Sigmoid colon (tissue), 4 donors: ENCODE results near the gene KMT2B.

Source experiments
- CTCF ChIP-seq, 4 experiments: fragments of 450-650 bp in 3 of 4; fragments of 200-600 bp in 1 of 4; IDR thresholded peaks; one replicate each; pipeline ENCODE4 v1.5.1; 2016 to 2019; ENCODE audit warnings: antibody characterized with exemption in 4 of 4, mild to moderate bottlenecking in 3 of 4, moderate library complexity in 2 of 4
- POLR2A ChIP-seq, 2 donors: fragments of 450-650 bp; IDR thresholded peaks; one replicate each; pipeline ENCODE4 v1.6.1; 2016; ENCODE audit warnings: antibody characterized with exemption in 2 of 2, mild to moderate bottlenecking in 2 of 2, moderate library complexity in 2 of 2
- POLR2AphosphoS5 ChIP-seq, 4 donors: sonication (generic); formaldehyde crosslinking; IDR thresholded peaks; one replicate each; pipeline ENCODE4 v1.6.1; 2017; ENCODE audit warnings: antibody characterized with exemption in 4 of 4

- TF ChIP-seq POLR2A (IDR thresholded peaks at IDR 0.05): no peak
- TF ChIP-seq CTCF (IDR thresholded peaks at IDR 0.05): no peak
- no peak for TF ChIP-seq POLR2AphosphoS5 (IDR thresholded peaks at IDR 0.05)
Measured at GRCh38 chr19:35739275-35740107, 21.7 kb downstream of the KMT2B start.
